ENCODE results near the gene SSC5D.
"Not testable (repeated sequence)": the region's sequence is repeated elsewhere in the genome, so short reads cannot be mapped to it uniquely, and the experiment has no call there.

The SSC5D gene

GRCh38 chr19:55443045-55443823 lies 45.0 kb upstream of the SSC5D start, which contains the start of gene SHISA7:
TSS of gene SHISA7 (minus strand) at chr19:55443300. CDS start at chr19:55442863, 437 bp downstream.
- WGBS (ENCODE audit: insufficient coverage) = under 1% methylated on average over 32 of the region's 43 CpGs
- CTCF ChIA-PET = interaction anchor here (1.0 to 1.1 kb wide), 3 partner anchors 10 to 25 kb away, joined by 3 read pairs; no protein-coding TSS in a partner anchor
- peaks cover 3 to 96% (median 48%) of the 10 kb centered on the region in 5 experiments for H3K27me3 ChIP-seq (replicated peaks in 2 of 5; ENCODE audit: control insufficient read depth in 4 of 5, insufficient read depth in 5 of 5, low read length in 4 of 5)

GRCh38 chr19:55443824-55444480 lies 44.3 kb upstream of the SSC5D start:
- H3K4me3 ChIP-seq (ENCODE audit: control insufficient read depth in 1 of 7, extremely low read depth in 1 of 7, insufficient read depth in 4 of 7, low read depth in 2 of 7, low read length in 6 of 7) = no peak overlapping the region
- H3K27ac ChIP-seq (ENCODE audit: insufficient read depth in 1 of 2, low read depth in 1 of 2, low read length in 2 of 2, poor library complexity in 1 of 2, severe bottlenecking in 2 of 2) = no peak overlapping the region
- WGBS (ENCODE audit: insufficient coverage) = 30% methylated on average over 13 of the region's 18 CpGs
- no peaks in the 10 kb centered on the region for H3K36me3 ChIP-seq (ENCODE audit: control insufficient read depth in 4 of 4, insufficient read depth in 4 of 4, low read length in 3 of 4)
- ChIA-PET POLR2A (no interaction called here), CTCF (interaction anchor here (0.6 to 1.1 kb wide), 4 partner anchors 9 to 24 kb away, joined by 3 read pairs; no protein-coding TSS in a partner anchor)
- H3K9me3 ChIP-seq (ENCODE audit: control extremely low read depth in 1 of 5, control insufficient read depth in 4 of 5, insufficient read depth in 2 of 5, low read depth in 1 of 5, low read length in 4 of 5) = no peaks in the 10 kb centered on the region
- H3K4me1 ChIP-seq (ENCODE audit: control extremely low read depth in 1 of 4, control insufficient read depth in 4 of 4, insufficient read depth in 4 of 4, low read length in 3 of 4) = peaks cover 0 to 34% (median 28%) of the 10 kb centered on the region in 4 experiments
- peak; percentile 50 to 88 (median 78) for DNase-seq
- H3K27me3 ChIP-seq (replicated peaks in 2 of 5; ENCODE audit: control insufficient read depth in 4 of 5, insufficient read depth in 5 of 5, low read length in 4 of 5) = peaks cover 3 to 94% (median 41%) of the 10 kb centered on the region in 5 experiments

More at GRCh38 chr19:55443045-55443823, 45.0 kb upstream of the SSC5D start, which contains the start of gene SHISA7:
- Histone ChIP-seq H3K36me3 (ENCODE audit: control insufficient read depth in 4 of 4, insufficient read depth in 4 of 4, low read length in 3 of 4) (no peaks in the 10 kb centered on the region), H3K9me3 (ENCODE audit: control extremely low read depth in 1 of 5, control insufficient read depth in 4 of 5, insufficient read depth in 2 of 5, low read depth in 1 of 5, low read length in 4 of 5) (no peaks in the 10 kb centered on the region), H3K4me3 (ENCODE audit: control insufficient read depth in 1 of 7, extremely low read depth in 1 of 7, insufficient read depth in 4 of 7, low read depth in 2 of 7, low read length in 6 of 7) (peak within 1 kb of the TSS in 2 of 7 experiments; percentile 8 to 23), H3K4me1 (ENCODE audit: control extremely low read depth in 1 of 4, control insufficient read depth in 4 of 4, insufficient read depth in 4 of 4, low read length in 3 of 4) (peaks cover 0 to 34% (median 28%) of the 10 kb centered on the region in 4 experiments), H3K27ac (ENCODE audit: insufficient read depth in 1 of 2, low read depth in 1 of 2, low read length in 2 of 2, poor library complexity in 1 of 2, severe bottlenecking in 2 of 2) (no peak within 1 kb of the TSS)
- DNase-seq = peak; percentile 40 to 72 (median 60)
- POLR2A ChIA-PET = interaction anchor here (1.8 kb wide), 1 partner anchor 36 kb away, joined by 7 read pairs; the partner anchor contains the start of gene UBE2S

- POLR2A ChIA-PET = no interaction called here
- CTCF ChIA-PET = interaction anchor here (0.6 kb wide), 1 partner anchor 8 kb away, joined by 3 read pairs; no protein-coding TSS in a partner anchor
- no peaks in the 10 kb centered on the region for H3K9me3 ChIP-seq (ENCODE audit: control extremely low read depth in 1 of 5, control insufficient read depth in 4 of 5, insufficient read depth in 2 of 5, low read depth in 1 of 5, low read length in 4 of 5)
- no peak overlapping the region for H3K27ac ChIP-seq (ENCODE audit: insufficient read depth in 1 of 2, low read depth in 1 of 2, low read length in 2 of 2, poor library complexity in 1 of 2, severe bottlenecking in 2 of 2)
- peaks cover 0 to 34% (median 28%) of the 10 kb centered on the region in 4 experiments for H3K4me1 ChIP-seq (ENCODE audit: control extremely low read depth in 1 of 4, control insufficient read depth in 4 of 4, insufficient read depth in 4 of 4, low read length in 3 of 4)
- DNase-seq = no peak
- WGBS (ENCODE audit: insufficient coverage) = 34% methylated on average over 9 of the region's 11 CpGs
- peaks cover 3 to 94% (median 39%) of the 10 kb centered on the region in 5 experiments for H3K27me3 ChIP-seq (replicated peaks in 2 of 5; ENCODE audit: control insufficient read depth in 4 of 5, insufficient read depth in 5 of 5, low read length in 4 of 5)
- no peaks in the 10 kb centered on the region for H3K36me3 ChIP-seq (ENCODE audit: control insufficient read depth in 4 of 4, insufficient read depth in 4 of 4, low read length in 3 of 4)
- no peak overlapping the region for H3K4me3 ChIP-seq (ENCODE audit: control insufficient read depth in 1 of 7, extremely low read depth in 1 of 7, insufficient read depth in 4 of 7, low read depth in 2 of 7, low read length in 6 of 7)
Observed at GRCh38 chr19:55444646-55445045, 43.6 kb upstream of the SSC5D start.

- DNase-seq = no peak
- Histone ChIP-seq H3K4me1 (ENCODE audit: control extremely low read depth in 1 of 4, control insufficient read depth in 4 of 4, insufficient read depth in 4 of 4, low read length in 3 of 4) (peaks cover 0 to 26% (median 19%) of the 10 kb centered on the region in 4 experiments), H3K27ac (ENCODE audit: insufficient read depth in 1 of 2, low read depth in 1 of 2, low read length in 2 of 2, poor library complexity in 1 of 2, severe bottlenecking in 2 of 2) (no peak overlapping the region), H3K9me3 (ENCODE audit: control extremely low read depth in 1 of 5, control insufficient read depth in 4 of 5, insufficient read depth in 2 of 5, low read depth in 1 of 5, low read length in 4 of 5) (no peaks in the 10 kb centered on the region), H3K27me3 (replicated peaks in 2 of 5; ENCODE audit: control insufficient read depth in 4 of 5, insufficient read depth in 5 of 5, low read length in 4 of 5) (peaks cover 0 to 93% (median 41%) of the 10 kb centered on the region in 5 experiments), H3K4me3 (ENCODE audit: control insufficient read depth in 1 of 7, extremely low read depth in 1 of 7, insufficient read depth in 4 of 7, low read depth in 2 of 7, low read length in 6 of 7) (no peak overlapping the region), H3K36me3 (ENCODE audit: control insufficient read depth in 4 of 4, insufficient read depth in 4 of 4, low read length in 3 of 4) (no peaks in the 10 kb centered on the region)
- ChIA-PET POLR2A (interaction anchor here (1.0 kb wide), 1 partner anchor 39 kb away, joined by 3 read pairs; no protein-coding TSS in a partner anchor), CTCF (interaction anchor here (0.6 to 0.7 kb wide), 2 partner anchors 8 to 299 kb away, joined by 3 read pairs; no protein-coding TSS in a partner anchor)
- 90% methylated on average over 2 of the region's 8 CpGs for WGBS (ENCODE audit: insufficient coverage)
Observed at GRCh38 chr19:55446060-55446459, 42.2 kb upstream of the SSC5D start.

DNA sequence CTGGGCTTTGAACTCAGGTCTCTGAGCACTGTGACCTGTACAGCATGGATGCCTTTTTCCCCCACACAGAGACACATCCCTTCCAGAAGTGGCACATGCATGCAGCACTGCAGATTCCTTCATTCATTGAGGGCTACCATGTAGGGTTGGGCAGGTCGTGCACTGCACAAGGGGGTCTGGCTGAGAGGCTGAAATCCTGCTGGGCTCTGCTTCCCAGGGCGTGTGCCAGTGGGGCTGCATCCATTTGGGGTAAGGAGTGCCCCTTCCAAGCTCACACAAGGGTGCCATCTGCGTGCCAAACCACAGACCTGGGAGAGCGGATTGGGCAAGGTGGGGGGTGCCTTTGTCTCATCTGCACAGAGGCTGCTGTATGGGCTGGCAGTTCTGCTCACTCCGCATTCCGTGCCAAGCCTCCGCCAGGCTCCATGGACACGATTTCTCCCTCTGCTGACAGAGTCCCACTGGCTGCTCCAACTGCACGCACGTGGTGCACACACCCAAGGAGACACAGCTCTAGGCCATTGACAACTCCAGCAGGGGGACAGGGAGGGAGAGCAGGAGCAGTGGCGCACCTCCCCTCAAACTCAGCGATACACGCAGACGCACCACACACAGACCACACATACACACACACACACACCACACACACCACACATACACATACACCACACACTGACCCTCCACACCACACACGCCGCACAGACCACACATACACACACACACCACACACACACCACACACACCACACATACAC lies 40.6 kb upstream of the SSC5D start:
- 45% methylated on average over 9 of the region's 16 CpGs for WGBS (ENCODE audit: insufficient coverage)
- Histone ChIP-seq H3K36me3 (ENCODE audit: control insufficient read depth in 4 of 4, insufficient read depth in 4 of 4, low read length in 3 of 4) (no peaks in the 10 kb centered on the region), H3K4me3 (ENCODE audit: control insufficient read depth in 1 of 7, extremely low read depth in 1 of 7, insufficient read depth in 4 of 7, low read depth in 2 of 7, low read length in 6 of 7) (no peak overlapping the region), H3K4me1 (ENCODE audit: control extremely low read depth in 1 of 4, control insufficient read depth in 4 of 4, insufficient read depth in 4 of 4, low read length in 3 of 4) (peaks cover 0 to 29% (median 16%) of the 10 kb centered on the region in 4 experiments), H3K27ac (ENCODE audit: insufficient read depth in 1 of 2, low read depth in 1 of 2, low read length in 2 of 2, poor library complexity in 1 of 2, severe bottlenecking in 2 of 2) (no peak overlapping the region), H3K27me3 (replicated peaks in 2 of 5; ENCODE audit: control insufficient read depth in 4 of 5, insufficient read depth in 5 of 5, low read length in 4 of 5) (peaks cover 0 to 93% (median 40%) of the 10 kb centered on the region in 5 experiments), H3K9me3 (ENCODE audit: control extremely low read depth in 1 of 5, control insufficient read depth in 4 of 5, insufficient read depth in 2 of 5, low read depth in 1 of 5, low read length in 4 of 5) (no peaks in the 10 kb centered on the region)
- DNase-seq = peak; percentile 71 to 84 (median 72)
- ChIA-PET POLR2A (no interaction called here), CTCF (interaction anchor here (0.6 kb wide), 1 partner anchor 33 kb away, joined by 3 read pairs; no protein-coding TSS in a partner anchor)

DNA sequence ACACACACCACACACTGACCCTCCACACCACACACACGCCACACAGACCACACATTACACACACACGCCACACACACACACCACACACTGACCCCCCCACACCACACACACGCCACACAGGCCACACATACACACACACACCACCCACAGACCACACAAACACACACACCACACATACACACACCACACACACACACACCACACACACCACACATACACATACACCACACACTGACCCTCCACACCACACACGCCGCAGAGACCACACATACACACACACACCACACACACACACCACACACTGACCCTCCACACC lies 40.1 kb upstream of the SSC5D start:
- H3K4me1 ChIP-seq (ENCODE audit: control extremely low read depth in 1 of 4, control insufficient read depth in 4 of 4, insufficient read depth in 4 of 4, low read length in 3 of 4) = peaks cover 0 to 25% (median 13%) of the 10 kb centered on the region in 4 experiments
- CTCF ChIA-PET; DNase-seq; H3K4me3 ChIP-seq (ENCODE audit: control insufficient read depth in 1 of 7, extremely low read depth in 1 of 7, insufficient read depth in 4 of 7, low read depth in 2 of 7, low read length in 6 of 7); H3K9me3 ChIP-seq (ENCODE audit: control extremely low read depth in 1 of 5, control insufficient read depth in 4 of 5, insufficient read depth in 2 of 5, low read depth in 1 of 5, low read length in 4 of 5); POLR2A ChIA-PET; H3K36me3 ChIP-seq (ENCODE audit: control insufficient read depth in 4 of 4, insufficient read depth in 4 of 4, low read length in 3 of 4); H3K27ac ChIP-seq (ENCODE audit: insufficient read depth in 1 of 2, low read depth in 1 of 2, low read length in 2 of 2, poor library complexity in 1 of 2, severe bottlenecking in 2 of 2): not testable (repeated sequence)
- WGBS (ENCODE audit: insufficient coverage) = no CpG with 5 or more reads among the region's 5 CpGs
- H3K27me3 ChIP-seq (replicated peaks in 2 of 5; ENCODE audit: control insufficient read depth in 4 of 5, insufficient read depth in 5 of 5, low read length in 4 of 5) = peaks cover 0 to 93% (median 40%) of the 10 kb centered on the region in 5 experiments
